Fibroblast of skin of left biceps (primary cell): ENCODE data around the gene GMEB2.
"Not testable (repeated sequence)": the region's sequence is repeated elsewhere in the genome, so short reads cannot be mapped to it uniquely, and the experiment has no call there.

Experiments used
- DNase-seq, 2 experiments: peaks; one replicate each; pipeline ENCODE4 v3.0.0-alpha.2; 2013; ENCODE audit warnings: low read depth in 2 of 2

The GMEB2 gene

GRCh38 chr20:63657937-63658748 lies 31.2 kb upstream of the GMEB2 start, which contains the start of gene RTEL1:
Gene RTEL1, plus strand, starts transcription at chr20:63658312. Its CDS starts 1,091 bp downstream, at chr20:63659403.
- DNase-seq = peak; percentile 70 to 72

DNA sequence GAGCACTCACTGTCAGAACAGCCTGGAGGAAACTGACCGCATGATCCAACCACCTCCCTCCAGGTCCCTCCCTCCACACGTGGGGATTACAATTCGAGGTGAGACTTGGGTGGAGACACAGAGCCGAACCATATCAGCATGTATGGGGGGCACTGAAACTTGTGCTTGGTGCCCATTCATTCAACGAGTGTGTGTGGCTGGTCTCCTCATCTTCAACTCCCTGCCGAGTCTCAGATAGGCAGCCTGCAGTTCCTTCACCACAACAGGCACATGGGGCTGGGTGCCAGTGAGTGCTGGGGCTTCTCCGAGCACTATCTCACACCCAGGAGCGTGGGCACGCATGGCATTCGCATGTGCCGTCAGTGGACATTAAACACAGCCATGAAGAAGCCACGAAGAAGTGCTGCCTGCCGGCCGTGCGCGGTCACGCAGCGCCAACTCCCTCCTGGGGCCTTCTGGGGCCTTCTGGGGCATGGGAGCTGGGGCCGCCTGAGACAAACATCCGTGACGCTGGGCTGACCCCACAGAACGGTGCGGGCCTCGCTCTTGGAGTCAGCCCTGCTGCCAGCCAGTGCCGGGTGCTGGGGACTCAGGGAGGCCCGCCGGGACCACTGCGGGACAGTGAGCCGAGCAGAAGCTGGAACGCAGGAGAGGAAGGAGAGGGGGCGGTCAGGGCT lies 30.5 kb upstream of the GMEB2 start:
- no peak for DNase-seq

DNA sequence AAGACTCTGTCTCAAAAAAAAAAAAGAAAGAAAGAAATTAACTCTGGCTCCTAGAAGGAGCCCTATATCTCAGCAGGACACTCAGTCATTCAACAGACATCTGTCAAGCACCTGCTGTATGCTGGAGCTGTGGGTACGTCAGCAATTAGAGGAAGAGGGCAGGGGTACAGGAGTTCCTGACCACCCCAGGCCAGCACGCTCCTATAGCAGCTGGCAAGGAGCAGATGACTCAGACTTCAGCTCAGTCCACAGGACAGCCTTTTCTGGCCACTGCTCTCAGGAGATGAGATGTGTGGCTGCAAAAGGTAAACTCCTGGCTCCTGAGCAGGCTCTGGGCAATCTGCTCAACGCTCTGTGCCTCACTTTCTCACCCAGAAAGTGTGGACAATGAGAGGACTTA lies 29.6 kb upstream of the GMEB2 start:
- no peak for DNase-seq

- DNase-seq = no peak
Observed at GRCh38 chr20:63655249-63655648, 28.3 kb upstream of the GMEB2 start.

DNA sequence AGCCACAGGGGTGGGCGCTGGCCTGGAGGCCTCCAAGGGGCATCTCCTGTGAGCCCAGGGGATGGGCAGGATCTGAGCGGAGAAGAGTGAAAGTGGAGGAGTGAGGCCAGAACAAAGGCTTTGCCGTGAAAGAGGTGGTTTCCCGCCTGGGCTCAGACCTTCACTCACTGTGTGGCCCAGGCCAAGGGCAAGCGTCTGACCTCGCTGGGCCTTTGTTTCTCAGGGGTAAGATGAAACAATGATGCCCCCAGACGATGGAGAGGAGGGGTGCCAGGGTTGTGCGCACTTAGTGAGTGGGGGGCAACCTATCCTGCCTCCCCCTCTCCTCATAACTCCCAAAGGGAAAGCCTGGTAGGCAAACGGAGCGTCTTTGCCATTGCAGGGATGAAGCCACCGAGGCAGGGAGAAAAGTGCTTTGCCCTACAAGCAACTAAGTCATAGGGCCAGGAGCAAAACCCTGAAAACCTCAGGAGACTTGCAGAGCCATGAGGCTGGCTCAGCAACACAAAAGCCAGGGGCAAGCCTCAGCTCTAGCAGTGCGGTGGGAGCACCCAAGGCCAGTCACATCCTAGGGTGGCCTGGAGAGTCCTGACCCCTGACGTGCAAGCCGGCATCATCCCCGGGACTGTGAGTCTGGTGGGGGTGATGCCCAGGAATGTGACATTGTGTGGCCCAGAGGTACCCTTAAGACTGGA lies 27.2 kb upstream of the GMEB2 start:
- DNase-seq = no peak

DNA sequence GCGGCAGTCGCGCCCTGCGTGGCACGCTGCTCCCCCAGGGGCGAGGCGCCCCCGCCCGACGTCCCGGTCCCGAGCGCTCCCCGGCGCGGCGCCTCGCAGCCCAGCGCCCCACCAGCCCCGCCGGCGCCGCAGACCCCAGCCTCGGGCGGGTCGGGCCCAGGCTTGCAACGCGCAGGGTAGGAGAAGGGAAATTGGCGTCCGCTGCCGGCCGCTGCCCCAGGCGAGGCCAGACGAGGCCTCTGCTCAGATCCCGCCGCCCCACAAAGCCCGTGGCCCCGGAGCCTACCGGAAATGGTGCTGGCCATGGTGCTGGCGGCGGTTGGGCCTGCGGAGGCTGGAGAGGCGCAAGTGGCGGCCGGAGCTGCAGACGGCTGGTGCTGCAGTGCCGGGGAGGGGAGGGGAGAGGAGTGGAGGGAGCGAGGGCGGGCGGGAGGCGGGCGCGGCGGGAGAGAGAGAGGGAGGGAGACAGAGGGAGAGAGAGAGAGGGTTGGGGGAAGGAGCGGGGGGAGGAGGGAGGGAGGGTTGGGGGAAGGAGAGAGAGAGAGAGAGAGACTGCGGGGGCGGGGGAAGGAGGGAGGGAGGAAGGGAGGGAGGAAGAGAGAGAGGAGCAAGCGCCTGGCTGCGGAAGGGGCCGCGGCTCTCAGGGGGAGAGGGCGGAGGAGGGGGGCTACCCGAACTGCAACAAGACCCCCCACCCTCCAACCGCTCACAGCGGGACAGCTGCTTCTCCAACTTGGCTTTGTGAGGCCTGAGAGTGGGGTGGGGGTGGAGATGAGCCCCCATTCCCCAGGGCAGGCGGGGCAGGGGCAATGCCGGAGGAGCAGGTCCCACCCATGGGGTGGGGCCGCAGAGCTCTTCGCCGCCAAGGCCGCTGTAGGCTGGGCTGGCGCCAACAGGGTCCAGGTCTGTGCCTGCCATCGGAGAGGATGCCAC lies 26.4 kb upstream of the GMEB2 start, which contains the start of gene STMN3:
Gene STMN3 (minus strand): TSS at position 384 of the 933 bp plus-strand sequence. CDS start 79 bp downstream, at position 305.
- peak; percentile 74 to 82 for DNase-seq

- no peak for DNase-seq
Observed at GRCh38 chr20:63652192-63652980, 25.5 kb upstream of the GMEB2 start.

GRCh38 chr20:63651942-63652191 lies 25.0 kb upstream of the GMEB2 start:
- no peak for DNase-seq

GRCh38 chr20:63650486-63650885 lies 23.6 kb upstream of the GMEB2 start:
- DNase-seq = not testable (repeated sequence)

GRCh38 chr20:63648895-63649589 lies 22.1 kb upstream of the GMEB2 start:
- no peak for DNase-seq

DNA sequence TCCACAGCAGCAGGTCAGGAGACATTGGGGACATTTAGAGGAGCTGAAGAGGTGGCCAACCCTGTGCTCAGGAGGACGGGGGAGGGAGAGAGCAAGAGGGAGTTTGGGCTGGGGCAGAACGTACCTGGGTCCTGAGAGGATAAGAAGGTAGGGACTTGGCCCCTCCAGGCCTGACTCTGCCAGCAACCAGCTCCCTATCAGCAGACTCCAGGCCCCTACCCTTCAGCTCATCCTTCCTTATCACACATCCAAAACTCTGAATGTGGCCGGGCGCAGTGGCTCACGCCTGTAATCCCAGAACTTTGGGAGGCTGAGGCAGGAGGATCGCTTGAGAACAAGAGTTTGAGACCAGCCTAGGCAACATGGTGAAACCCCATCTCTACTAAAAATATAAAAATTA lies 21.3 kb upstream of the GMEB2 start:
- DNase-seq = no peak

GRCh38 chr20:63645218-63645617 lies 18.3 kb upstream of the GMEB2 start:
- DNase-seq = no peak

DNA sequence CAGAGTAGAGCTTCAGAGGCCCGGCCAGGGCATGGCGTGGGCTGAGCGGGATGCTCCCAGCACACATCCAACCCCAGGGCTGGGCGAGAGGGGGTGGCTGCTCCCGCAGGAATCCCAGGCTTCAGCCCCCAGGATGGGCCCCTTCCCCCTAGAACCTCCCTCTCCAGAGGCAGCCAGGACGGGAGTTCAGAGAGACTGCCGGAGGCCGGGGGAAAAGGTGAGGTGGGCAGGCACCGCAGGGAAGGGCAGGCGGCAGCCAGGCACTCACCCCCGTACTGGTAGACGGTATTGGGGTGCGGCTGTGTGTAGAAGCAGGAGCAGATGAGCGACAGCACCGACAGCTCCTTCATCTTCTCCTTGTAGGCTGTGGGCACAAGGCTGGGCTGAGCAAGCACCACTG lies 17.0 kb upstream of the GMEB2 start:
- no peak for DNase-seq

DNA sequence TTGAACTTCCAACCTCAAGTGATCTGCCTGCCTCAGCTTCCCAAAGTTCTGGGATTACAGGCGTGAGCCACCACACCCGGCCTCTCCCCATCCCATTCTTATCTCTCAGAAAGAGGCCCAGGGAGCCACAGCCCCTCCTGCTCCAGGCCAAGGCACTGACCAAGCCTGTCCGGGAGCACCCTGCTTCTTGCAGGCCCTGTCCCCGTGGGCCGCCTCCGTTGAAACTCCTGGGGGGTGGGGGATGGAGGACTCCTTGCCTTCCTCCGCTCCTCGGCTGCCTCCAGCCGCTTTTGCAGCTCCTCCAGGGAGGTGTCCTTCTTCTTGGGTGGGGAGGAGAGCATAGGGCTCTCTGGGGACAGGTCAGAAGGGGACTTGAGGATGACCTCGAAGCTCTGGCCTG lies 16.6 kb upstream of the GMEB2 start:
- no peak for DNase-seq

- no peak for DNase-seq
Observed at GRCh38 chr20:63642527-63643247, 15.8 kb upstream of the GMEB2 start.

DNA sequence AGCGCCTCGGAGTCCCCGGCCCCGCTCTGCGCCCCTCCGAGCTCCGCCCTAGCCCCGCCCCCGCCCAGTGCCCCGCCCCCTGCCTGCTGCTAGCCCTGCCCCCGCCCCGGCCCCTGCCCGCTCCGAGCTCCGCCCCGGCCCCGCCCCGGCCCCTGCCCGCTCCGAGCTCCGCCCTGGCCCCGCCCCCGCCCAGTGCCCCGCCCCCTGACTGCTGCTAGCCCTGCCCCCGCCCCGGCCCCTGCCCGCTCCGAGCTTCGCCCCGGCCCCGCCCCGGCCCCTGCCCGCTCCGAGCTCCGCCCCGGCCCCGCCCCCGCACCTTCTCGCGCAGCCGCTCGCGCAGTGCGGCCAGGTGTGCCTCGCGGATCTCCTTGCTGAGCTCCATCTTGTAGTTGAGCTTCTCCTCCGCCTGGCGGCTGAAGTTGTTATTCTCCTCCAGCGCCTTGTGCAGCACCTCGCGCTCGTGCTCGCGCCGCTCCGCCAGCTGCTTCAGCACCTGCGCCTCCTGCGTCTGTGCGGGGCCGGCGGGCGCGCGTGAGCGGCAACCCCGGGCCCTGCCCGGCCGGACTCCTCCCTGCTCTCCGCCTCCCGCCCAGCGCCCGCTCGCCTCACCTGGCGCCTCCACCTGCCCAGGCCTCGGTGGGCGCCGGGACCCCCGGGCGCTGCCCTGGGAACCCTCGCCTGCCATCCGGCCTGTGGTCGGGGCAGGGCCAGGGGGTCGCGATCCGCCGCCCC lies 15.1 kb upstream of the GMEB2 start:
- DNase-seq = no peak

- DNase-seq = no peak
Observed at GRCh38 chr20:63641146-63641791, 14.4 kb upstream of the GMEB2 start.

DNA sequence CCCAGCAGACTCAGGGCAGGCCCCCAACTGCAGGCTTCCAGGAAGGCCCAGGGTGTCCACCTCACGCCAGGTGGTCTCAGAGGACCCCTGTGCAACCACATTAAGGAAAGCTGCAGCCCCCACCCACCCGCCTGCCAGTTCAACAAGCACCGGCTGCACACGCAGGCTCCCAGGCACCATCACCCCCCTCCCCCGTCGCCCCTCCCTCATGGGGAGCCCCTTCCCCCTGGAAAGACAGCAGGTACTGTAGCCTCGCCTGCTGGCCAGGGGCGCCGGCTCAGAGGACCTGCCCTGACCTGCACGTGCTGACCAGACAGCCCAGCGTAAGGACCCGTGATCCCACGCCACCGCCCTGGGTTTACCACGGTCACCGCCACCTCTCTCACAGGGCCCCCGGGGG lies 13.8 kb upstream of the GMEB2 start:
- DNase-seq = not testable (repeated sequence)
